Activated CD8-positive, alpha-beta memory T cell treated with anti-CD3 and anti-CD28 coated beads, Interleukin-2, amount 50 U/mL, for 24 hours (primary cell): Measurements from ENCODE around the gene RPS5.
A peak's percentile ranks its signal among the peaks of the same experiment; 100 is the strongest.
"Not testable (repeated sequence)": the region's sequence is repeated elsewhere in the genome, so short reads cannot be mapped to it uniquely, and the experiment has no call there.

Source experiments
- DNase-seq: peaks from one replicate; pipeline ENCODE4 v3.0.0-alpha.2; 2020; ENCODE audit errors: extremely low read depth

The RPS5 gene

DNA sequence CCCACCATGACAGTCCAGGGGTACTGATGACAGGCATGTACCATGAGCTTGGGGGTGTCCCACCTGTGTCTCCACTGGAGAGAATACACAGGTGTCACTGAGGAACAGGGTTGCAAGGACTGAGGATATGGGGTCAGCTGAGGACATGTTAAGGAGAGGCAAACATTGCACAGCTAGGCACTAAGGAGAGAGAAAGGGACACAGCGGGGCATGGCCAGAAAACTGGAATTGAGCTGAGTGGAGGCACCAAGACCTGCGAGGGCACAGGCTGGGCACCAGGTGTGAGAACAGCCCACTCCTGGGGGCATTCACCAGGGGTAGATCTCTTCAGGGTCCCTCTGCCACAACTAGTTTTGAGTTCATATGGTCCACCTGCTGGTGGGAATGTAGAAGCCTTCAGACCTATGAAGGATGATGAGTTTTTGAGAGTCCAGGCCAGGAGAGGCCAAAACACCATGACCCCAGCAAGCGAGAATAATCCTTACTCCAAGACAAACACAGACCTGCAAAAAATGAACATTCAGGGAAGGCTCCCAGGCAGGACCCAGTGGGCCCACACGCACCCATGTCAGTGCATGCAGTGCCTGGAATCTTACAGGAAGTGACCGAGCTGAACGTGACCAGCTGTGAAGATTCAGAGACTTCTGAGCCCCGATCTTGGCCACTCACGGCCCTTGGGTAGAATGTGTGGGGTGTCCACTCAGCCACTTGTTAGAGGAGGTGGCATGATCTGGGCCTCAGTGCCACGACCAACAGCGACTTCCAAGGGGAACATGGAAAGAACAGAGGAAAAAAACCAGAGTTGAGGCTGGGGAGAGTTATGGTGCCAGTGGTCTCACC is 20.0 kb downstream of the RPS5 start:
- no peak for DNase-seq

DNA sequence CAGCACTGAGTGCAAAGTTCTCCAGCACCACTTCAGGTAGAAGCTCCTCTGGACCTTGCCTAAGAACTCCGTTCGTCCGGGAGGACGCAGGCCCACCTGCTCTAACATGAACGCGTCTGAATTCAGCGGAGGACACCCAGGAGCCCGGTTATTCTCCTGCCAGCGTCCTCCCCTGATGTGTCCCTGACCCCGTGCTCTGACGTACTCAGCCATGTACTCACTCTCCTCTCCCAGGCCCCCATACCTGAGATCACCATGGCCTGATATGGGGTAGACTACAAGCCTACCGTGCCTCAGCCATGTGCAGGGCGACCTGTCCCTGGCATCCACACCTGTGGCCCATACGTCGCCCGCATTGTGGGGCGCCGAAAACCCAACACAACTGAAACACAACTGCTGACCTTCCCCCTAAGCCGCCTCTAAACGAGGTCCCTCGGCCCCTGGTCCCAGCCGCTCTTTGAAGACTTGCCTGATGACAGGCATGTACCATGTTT is 20.6 kb downstream of the RPS5 start:
- no peak for DNase-seq

DNA sequence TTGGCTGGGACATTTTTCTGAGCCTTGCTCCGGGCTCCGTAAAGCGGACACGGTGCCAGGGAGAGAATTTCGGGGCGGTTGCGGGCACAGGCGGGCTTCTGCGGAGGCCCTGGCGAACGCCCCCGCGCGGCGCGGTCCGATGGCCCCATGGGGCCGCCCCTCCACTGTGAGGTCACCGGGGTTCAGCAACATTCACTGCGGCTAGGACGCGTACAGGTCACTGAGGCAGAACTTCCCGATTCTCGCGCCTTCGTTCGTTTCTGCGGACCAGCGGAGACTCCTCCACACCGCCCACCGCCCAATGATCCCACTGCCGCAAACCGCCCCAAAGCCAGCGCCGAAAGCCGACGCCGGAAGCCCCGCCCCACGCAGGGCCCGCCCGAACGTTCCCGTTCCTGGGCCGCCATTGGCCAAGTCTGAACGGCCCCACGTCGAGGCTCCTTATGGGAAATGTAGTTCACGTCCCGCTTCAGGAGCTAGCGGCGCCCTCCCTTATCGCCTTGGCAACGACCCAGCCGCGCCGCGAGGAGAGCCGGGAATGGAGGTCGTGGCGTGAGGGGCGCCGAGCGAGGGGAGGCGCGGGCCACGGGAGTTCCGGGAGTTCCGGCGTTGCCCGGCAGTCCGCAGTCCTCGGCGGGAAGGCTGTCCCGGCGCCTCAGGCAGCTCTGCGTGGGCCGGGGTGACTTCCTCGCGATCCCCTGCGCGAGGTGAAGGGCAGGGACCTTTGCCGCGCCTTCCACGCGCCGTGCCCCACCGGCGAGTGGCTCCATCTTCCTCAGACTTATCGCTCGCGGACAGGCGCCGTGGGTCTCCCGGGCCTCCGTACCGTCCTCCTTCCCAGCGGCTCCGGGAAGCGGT is 21.3 kb downstream of the RPS5 start, which contains the start of gene ZNF584:
TSS of gene ZNF584 (plus strand) at position 498 of the 858 bp plus-strand sequence. CDS start 499 bp downstream, outside the sequence.
- DNase-seq: peak; percentile 86

DNA sequence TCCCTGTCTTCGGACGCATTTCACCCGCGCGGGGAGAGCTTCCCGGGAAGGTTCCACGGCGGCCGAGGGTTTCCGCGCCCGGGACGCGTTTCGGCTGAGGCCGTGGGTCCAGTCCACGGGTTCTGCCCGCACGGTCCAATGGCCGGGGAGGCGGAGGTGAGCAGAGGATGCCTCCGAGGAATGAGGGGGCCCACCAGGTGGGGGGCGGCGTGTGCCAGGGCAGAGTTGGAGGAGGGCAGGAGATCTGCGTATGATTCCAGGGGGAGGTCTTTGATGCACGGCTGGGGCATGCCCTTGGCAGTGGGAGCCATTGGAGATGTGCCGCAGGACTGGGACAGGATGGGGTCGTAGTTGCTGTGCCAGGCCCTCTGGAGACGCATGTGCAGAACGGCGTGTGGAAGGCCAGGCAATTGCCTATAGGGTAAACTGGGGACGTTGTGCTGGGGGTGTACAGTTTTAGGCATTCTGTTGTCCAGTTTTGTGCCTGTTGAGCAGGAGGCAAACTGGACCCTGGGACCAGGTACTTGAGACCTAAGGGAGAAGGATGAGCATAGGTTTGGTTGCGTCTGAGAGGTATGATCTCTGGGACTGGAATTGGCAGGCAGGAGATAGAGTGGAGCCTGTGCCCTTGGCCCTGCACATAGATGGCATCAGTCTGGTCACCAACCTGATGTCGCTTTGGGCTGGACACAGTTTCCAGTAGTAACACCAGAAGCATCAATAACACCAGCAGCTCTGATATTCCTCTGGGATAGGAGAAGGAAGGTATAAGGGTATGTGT is 22.1 kb downstream of the RPS5 start:
- DNase-seq: no peak

DNA sequence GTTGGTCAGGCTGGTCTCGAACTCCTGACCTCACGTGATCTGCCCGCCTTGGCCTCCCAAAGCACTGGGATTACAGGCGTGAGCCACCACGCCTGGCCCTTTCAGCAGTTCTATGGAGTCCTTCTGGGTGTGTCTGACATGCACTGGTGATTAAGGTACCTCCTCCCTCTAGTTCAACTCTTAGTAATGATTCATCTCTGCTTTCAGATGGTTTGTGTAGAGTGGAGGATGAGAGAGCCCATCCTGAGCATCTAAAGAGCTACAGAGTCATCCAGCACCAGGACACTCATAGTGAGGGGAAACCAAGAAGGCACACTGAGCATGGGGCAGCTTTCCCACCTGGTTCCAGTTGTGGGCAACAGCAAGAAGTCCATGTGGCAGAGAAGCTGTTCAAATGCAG is 29.5 kb downstream of the RPS5 start:
- no peak for DNase-seq

DNA sequence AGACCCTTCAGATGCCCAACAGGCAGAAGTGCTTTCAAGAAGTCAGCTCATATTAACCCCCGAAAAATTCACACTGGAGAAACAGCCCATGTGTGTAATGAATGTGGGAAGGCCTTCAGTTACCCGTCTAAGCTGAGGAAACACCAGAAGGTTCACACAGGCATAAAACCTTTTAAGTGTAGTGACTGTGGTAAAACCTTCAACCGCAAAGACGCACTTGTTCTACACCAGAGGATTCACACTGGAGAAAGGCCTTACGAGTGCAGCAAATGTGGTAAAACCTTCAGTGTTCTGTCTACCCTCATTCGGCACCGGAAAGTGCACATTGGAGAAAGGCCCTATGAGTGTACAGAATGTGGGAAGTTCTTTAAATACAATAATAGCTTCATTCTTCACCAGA is 30.0 kb downstream of the RPS5 start:
- DNase-seq: no peak

DNA sequence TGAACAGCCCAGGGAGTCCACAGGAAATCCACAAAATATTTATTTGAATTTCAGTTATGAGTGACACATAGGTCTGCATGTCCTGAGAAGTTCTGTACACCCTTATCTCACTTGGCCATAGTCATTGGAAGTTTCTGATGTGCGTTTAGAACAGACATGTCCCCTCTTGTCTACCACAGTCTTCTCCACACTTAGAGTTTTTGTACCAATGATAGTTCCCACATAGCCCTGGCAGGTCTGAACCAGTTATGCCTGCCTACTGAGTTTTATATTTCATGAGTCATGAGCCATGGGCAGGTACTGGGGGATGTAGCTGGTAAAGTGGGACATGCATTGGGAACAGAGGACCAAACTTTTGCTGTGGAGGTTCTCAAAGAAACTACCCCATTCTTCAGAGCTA is 41.5 kb downstream of the RPS5 start:
- DNase-seq: no peak

DNA sequence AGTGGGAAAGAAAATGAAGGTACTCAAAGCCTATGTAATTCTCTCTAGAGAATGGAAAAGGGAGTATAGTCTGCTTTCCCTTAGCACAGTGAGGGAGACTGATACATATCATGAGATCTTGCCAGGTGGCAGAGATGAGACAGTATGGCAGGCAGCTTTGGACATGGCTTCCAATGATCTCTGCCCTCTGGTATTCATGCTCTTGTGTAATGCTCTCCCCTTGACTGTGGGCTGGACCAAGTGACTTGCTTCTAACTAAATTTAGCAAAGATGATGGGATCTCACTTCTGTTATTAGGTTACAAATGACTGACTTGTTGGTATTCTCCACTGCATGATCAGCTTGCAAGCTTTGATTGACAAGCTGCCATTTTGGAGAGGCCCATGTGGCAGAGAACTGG is 42.7 kb downstream of the RPS5 start:
- DNase-seq: no peak

DNA sequence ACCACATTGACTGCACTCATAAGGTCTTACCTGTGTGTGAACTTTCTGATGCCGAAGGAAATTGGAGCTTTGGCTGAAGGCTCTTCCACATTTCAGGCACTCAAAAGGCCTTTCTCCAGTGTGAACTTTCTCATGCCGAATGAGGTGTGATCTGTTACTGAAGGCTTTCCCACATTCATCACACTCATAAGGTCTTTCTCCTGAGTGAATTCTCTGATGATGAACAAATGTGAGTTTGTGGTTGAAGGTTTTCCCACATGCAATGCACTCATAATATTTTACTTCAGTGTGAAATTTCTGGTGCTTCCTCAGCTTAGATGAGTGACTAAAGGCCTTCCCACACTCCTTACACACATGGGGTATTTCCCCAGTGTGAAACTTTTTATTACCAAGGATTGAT is 47.1 kb downstream of the RPS5 start:
- no peak for DNase-seq

DNA sequence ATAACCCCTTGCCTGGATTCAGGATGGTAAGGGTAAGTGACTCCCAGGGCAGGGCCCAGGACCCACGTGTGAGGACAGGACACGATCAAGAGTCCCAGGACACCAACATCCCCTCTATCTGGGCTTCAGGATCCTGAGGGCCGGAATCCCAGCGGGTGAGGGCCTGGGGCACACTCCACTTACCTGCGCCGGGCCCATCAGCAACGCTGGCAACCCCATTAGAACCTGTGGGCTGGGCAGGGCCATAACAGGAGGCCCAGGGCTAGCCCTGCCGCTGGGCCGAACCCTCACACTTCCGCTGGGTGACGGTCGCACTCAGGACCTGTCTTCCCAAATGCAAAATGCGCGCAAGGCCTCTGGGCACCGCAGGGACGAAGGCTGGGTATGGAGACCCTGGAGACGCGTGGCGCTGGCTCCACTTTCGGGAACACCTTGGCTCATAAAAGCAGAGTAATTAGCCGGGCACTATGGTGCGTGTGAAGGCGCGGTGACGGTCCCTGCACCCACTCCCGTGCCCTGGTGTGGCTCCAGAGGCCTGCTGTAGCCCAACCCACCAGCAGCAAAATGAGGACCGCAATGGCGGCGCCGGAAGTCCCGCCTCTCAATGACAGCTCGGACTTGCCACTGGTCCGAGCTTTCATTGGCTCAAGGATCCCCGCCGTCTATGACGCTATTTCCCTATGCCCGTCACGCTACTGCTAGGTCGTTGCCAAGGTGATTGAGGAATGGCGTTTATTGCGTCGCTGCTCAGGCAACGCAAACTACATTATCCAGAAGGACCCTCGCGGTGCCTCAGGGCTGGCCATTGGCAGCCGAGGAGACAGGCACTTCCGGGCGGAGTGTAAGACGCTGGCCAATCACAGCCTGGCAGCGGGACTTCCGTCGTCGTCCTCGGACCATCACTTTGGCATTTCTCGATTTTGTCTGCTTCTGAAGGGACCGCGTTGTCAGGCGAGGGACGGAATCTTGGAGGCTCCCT is 52.8 kb downstream of the RPS5 start, which contains the start of gene ZNF132:
TSS of gene ZNF132 (minus strand) at position 578 of the 979 bp plus-strand sequence. CDS start at position 246, 332 bp downstream.
- DNase-seq: peak; percentile 87

DNA sequence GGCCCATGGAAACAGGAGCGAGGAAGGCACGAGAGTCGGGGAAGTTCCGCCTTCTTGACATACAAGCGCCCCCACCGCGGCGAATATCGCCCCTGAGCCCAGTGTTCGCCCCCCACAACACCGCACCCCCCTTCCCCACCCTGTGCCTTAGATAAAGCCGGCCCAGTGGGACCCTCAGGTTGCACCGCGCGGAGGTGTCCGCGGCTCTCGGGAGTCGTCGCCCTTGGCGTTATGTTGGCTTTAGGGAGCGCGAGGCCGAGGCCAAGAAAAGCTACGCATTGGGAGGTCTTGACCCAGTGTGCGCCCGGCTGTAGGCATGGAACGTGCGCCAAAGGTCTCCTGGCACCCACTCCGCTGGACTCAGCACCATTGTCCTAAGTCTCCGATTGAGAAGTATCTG is 53.5 kb downstream of the RPS5 start:
- DNase-seq: no peak

DNA sequence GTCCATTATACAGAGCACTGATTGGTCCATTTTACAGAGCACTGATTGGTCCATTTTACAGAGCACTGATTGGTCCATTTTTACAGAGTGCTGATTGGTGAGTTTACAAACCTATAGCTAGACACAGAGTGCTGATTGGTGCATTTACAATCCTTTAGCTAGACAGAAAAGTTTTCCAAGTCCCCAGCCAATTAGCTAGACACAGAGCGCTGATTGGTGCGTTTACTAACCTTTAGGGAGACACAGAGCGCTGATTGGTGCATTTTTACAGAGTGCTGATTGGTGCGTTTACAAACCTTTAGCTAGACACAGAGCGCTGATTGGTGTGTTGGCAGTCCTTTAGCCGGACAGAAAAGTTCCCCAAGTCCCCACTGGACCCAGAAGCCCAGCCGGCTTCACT is 55.9 kb downstream of the RPS5 start:
- DNase-seq: not testable (repeated sequence)
